Ishikawa (cell line): ENCODE measurements around the gene PADI6.

Source experiments
- CEBPB ChIP-seq: IDR thresholded peaks from 2 replicates; pipeline ENCODE4 v1.6.1; 2012
- CREB1 ChIP-seq: IDR thresholded peaks from 2 replicates; pipeline ENCODE4 v1.6.1; 2012; ENCODE audit warnings: low read depth
- EGR1 ChIP-seq: IDR thresholded peaks from 2 replicates; pipeline ENCODE4 v1.6.1; 2012
- EP300 ChIP-seq: IDR thresholded peaks from 2 replicates; pipeline ENCODE4 v1.6.1; 2012; ENCODE audit warnings: borderline replicate concordance
- FOXM1 ChIP-seq: IDR thresholded peaks from 2 replicates; pipeline ENCODE4 v1.6.1; 2012; ENCODE audit warnings: low read depth, borderline replicate concordance
- NFIC ChIP-seq: IDR thresholded peaks from 2 replicates; pipeline ENCODE4 v1.6.1; 2012
- RAD21 ChIP-seq: IDR thresholded peaks from 2 replicates; pipeline ENCODE4 v1.6.1; 2012; ENCODE audit warnings: low read depth
- TAF1 ChIP-seq: IDR thresholded peaks from 2 replicates; pipeline ENCODE4 v1.6.1; 2012; ENCODE audit warnings: low read depth, mild to moderate bottlenecking
- TCF12 ChIP-seq: IDR thresholded peaks from 2 replicates; pipeline ENCODE4 v1.6.1; 2012; ENCODE audit warnings: low read depth
- TEAD4 ChIP-seq: IDR thresholded peaks from 2 replicates; pipeline ENCODE4 v1.6.1; 2012
- YY1 ChIP-seq: IDR thresholded peaks from 2 replicates; pipeline ENCODE4 v1.6.1; 2012; ENCODE audit warnings: low read depth
- ZBTB7A ChIP-seq: IDR thresholded peaks from 2 replicates; pipeline ENCODE4 v1.6.1; 2012; ENCODE audit warnings: low read depth
- TF ChIP-seq, protein P1 (sequence below): IDR thresholded peaks from 2 replicates; pipeline ENCODE4 v1.6.1; 2012
- TF ChIP-seq, protein P2 (sequence below): IDR thresholded peaks from 2 replicates; pipeline ENCODE4 v1.6.1; 2012
- TF ChIP-seq, protein P3 (sequence below): IDR thresholded peaks from 2 replicates; pipeline ENCODE4 v1.6.1; 2012; ENCODE audit warnings: low read depth, mild to moderate bottlenecking

PADI6 gene

DNA sequence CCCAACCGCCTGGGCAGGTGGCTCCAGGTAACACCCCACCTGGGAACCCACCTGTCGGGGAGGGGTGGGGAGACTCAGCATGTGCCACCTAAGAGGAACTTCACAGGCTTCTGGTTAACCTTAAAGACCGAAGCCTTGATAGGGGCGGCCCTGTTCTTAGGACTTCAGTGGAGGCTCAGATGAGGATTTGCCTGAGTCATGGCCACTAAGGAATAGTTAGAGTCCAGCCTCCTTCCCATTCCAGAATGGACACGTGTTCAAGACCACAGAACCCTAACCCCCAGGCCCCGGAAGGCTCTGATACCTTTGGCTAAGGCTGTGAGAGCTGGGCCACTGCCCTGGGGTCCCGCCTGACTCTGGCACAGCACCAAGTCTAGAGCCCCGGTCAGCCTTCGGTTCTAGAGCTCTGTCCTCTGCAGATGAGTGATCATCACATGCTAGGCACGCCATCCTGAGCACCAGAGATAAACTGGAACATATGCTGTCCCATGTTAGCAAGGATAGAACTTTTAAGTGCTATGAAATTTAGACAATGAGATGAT lies 20.3 kb downstream of the PADI6 start:
- TF ChIP-seq TEAD4 (no peak), CEBPB (no peak), YY1 (no peak), CREB1 (no peak), TCF12 (no peak), ZBTB7A (no peak), FOXM1 (no peak), TAF1 (no peak)
- TF ChIP-seq, protein P1, sequence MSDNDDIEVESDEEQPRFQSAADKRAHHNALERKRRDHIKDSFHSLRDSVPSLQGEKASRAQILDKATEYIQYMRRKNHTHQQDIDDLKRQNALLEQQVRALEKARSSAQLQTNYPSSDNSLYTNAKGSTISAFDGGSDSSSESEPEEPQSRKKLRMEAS: no peak

DNA sequence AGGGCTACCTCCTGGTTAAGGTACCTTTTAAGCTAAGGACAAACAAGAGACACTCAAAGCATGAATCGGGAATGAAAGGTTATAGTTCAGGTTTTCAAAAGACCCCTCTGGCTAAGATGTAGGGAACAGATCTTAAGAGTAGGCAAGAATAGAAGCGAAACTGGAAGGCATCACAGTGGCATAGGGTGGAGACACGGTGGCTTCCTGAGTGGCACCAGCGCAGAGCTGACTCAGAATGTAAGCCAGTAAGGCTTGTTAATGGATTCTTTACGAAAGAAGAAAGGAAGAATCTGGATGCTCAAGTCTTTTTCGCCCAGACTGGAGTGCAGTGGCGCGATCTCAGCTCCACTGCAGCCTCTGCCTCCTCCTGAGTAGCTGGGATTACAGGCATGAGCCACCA lies 21.2 kb downstream of the PADI6 start:
- TF ChIP-seq EGR1 (no peak), FOXM1 (no peak)

DNA sequence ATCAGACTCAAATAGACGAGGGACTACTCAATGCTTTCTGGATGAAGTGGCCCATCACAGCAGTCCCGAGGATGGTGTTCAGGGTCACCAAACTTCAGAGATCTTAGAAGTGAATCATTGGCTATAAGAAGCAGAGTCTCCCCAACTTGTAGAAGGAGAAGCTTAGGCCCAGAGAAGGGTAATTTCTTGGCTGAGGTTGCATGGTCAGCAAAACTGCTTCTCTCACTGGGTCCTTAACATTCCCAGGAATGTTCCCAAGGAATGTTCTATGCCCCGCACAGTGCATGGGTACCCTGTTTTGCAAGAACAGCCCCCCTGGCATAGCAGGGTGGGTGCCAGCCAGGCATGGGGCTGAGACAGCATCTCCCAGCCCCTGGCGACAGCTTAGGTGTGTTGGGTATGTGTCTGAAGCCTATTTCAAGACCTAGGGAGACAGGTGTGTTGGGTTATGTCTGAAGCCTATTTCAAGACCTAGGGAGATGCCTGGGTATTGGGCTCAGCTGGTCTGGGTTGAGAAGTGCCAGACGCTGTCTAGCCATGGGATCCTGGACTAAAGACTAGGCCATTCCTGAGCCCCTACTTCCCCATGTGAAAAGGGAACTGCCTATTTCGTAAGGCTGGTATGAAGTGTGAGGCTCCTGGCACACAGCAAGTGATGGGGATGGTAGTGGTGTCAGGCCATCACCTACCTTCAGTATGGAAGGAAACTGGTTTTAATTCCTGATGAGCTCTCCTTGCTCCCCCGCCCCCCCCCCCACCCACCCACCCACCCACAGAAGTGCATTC lies 26.1 kb downstream of the PADI6 start:
- TF ChIP-seq NFIC (no peak), TAF1 (no peak), CREB1 (no peak), TCF12 (no peak), YY1 (no peak), FOXM1 (no peak), CEBPB (no peak), TEAD4 (no peak), EGR1 (no peak), RAD21 (no peak), EP300 (no peak), ZBTB7A (no peak)
- TF ChIP-seq, protein P2, sequence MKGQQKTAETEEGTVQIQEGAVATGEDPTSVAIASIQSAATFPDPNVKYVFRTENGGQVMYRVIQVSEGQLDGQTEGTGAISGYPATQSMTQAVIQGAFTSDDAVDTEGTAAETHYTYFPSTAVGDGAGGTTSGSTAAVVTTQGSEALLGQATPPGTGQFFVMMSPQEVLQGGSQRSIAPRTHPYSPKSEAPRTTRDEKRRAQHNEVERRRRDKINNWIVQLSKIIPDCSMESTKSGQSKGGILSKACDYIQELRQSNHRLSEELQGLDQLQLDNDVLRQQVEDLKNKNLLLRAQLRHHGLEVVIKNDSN: no peak
- TF ChIP-seq, protein P1: no peak
- TF ChIP-seq, protein P3, sequence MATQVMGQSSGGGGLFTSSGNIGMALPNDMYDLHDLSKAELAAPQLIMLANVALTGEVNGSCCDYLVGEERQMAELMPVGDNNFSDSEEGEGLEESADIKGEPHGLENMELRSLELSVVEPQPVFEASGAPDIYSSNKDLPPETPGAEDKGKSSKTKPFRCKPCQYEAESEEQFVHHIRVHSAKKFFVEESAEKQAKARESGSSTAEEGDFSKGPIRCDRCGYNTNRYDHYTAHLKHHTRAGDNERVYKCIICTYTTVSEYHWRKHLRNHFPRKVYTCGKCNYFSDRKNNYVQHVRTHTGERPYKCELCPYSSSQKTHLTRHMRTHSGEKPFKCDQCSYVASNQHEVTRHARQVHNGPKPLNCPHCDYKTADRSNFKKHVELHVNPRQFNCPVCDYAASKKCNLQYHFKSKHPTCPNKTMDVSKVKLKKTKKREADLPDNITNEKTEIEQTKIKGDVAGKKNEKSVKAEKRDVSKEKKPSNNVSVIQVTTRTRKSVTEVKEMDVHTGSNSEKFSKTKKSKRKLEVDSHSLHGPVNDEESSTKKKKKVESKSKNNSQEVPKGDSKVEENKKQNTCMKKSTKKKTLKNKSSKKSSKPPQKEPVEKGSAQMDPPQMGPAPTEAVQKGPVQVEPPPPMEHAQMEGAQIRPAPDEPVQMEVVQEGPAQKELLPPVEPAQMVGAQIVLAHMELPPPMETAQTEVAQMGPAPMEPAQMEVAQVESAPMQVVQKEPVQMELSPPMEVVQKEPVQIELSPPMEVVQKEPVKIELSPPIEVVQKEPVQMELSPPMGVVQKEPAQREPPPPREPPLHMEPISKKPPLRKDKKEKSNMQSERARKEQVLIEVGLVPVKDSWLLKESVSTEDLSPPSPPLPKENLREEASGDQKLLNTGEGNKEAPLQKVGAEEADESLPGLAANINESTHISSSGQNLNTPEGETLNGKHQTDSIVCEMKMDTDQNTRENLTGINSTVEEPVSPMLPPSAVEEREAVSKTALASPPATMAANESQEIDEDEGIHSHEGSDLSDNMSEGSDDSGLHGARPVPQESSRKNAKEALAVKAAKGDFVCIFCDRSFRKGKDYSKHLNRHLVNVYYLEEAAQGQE: no peak

DNA sequence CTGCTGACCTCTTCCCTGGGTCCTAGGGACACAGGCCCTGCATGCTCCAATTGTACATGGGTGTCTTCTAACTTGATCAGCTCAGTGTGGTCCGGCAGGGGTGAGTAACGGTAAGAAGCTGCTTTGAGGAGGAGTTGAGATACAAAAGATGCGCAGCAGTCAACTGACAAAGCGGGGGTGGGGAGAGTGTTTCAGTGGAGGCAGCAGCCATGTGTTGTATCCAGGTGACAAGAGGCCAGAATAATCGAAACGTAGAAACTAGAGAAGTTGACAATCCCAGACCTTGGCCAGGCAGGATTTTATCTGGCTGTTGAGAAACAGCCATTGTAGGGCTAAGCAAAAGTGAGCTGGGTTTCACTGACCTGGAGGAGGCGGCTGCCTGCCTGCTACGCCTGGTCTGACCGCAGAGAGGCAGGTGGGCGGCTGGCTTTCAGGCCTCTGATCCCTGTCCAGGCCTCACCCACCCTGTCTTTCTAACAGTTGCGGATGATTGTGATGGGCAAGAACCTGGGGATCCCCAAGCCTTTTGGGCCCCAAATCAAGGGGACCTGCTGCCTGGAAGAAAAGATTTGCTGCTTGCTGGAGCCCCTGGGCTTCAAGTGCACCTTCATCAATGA lies 28.8 kb downstream of the PADI6 start:
- TF ChIP-seq RAD21: no peak
- TF ChIP-seq NFIC: no peak
- no peak for TF ChIP-seq FOXM1
- TF ChIP-seq YY1: no peak
- no peak for TF ChIP-seq CREB1
- TF ChIP-seq EP300: no peak

DNA sequence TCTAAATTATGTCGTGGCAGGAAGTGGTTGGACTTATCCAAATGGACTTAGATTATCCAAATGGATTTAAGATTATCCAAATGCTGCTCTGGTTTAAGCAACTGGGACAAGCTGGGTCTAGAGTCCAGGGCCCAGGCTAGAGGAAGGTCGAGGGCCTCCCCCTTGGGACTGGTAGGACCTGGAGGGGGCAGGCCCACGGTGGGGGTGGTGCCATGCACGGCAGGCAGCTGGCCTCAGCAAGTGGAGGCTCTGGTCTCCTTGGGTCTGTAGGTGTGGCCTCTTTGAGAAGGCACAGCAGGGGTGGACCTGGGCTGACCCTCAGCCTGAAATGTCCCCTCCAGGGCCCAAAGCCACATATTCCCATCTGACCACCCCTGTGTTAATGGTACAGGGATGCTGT lies 29.8 kb downstream of the PADI6 start:
- TF ChIP-seq EP300 (no peak), TEAD4 (no peak), YY1 (no peak), TAF1 (no peak), EGR1 (no peak), TCF12 (no peak), ZBTB7A (no peak)
- TF ChIP-seq, protein P2: no peak

DNA sequence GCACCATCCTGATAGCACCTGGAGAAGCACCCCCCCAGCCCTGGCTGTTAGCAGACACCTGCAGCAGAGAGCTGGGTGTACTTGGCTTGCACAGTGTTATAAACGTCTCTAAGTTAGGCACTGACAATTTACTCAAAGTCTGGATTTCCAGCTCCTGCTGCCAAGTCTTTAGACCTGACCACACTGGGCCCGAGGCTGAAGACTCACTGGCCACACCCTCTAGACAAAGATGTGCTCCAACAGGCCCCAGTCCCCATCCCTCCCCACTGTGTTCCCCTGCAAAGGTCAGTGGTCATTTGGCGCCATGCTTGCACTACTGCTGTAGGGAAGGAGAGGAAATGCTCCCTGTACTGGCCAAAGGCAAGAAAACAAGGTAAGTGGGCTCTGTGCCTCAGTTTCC lies 31.1 kb downstream of the PADI6 start:
- no peak for TF ChIP-seq TCF12
- TF ChIP-seq, protein P1: no peak
- no peak for TF ChIP-seq ZBTB7A
- TF ChIP-seq, protein P2: no peak
- no peak for TF ChIP-seq FOXM1
- TF ChIP-seq, protein P3: no peak
- TF ChIP-seq NFIC: no peak
- no peak for TF ChIP-seq RAD21
- no peak for TF ChIP-seq CEBPB
- TF ChIP-seq TEAD4: no peak
- TF ChIP-seq EGR1: no peak
- no peak for TF ChIP-seq TAF1
- no peak for TF ChIP-seq YY1
